H1 (cell line): ENCODE measurements around the gene SRCIN1. TPM values are rescaled to one million over a fixed set of nuclear protein-coding genes. Genes with fewer than 3 reads are reported as not detected.

Source experiments
- BACH1 ChIP-seq: IDR thresholded peaks from 2 replicates; pipeline ENCODE4 v1.6.1; 2012; ENCODE audit warnings: low read length, improper control_type of control experiment
- BRCA1 ChIP-seq: IDR thresholded peaks from 2 replicates; pipeline ENCODE4 v1.6.1; 2012; ENCODE audit warnings: low read depth, low read length, improper control_type of control experiment
- CBX8 ChIP-seq: fragments of 300-800, 300-1000 bp; sonication (generic); IDR thresholded peaks from 2 replicates; pipeline ENCODE4 v1.7.1; 2016; ENCODE audit warnings: low read depth, low read length, borderline replicate concordance
- CREB1 ChIP-seq: IDR thresholded peaks from 2 replicates; pipeline ENCODE4 v1.6.1; 2012; ENCODE audit warnings: inconsistent platforms
- CTBP2 ChIP-seq: IDR thresholded peaks from 2 replicates; pipeline ENCODE4 v1.7.0; 2011; ENCODE audit warnings: borderline replicate concordance, mild to moderate bottlenecking, moderate library complexity, mixed read lengths, low read length; ENCODE audit not compliant: insufficient read depth, insufficient read length
- CTCF ChIP-seq, 3 experiments: IDR thresholded peaks; 1 replicate in 2 of 3; 2 replicates in 1 of 3; pipeline versions ENCODE4 v1.5.1 to v1.6.1; 2011; ENCODE audit warnings: low read length in 3 of 3, mild to moderate bottlenecking in 3 of 3, inconsistent platforms in 2 of 3, low read depth in 1 of 3, moderate library complexity in 1 of 3; ENCODE audit not compliant: insufficient read depth in 1 of 3; ENCODE audit errors: control extremely low read depth in 1 of 3
- EGR1 ChIP-seq: IDR thresholded peaks from 2 replicates; pipeline ENCODE4 v1.6.1; 2011; ENCODE audit warnings: low read depth, low read length, borderline replicate concordance
- EZH2 ChIP-seq: fragments of 200-600 bp; sonication (generic); IDR thresholded peaks from 2 replicates; pipeline ENCODE4 v1.7.1; 2012; ENCODE audit warnings: low read depth, mild to moderate bottlenecking, moderate library complexity, low read length, inconsistent platforms; ENCODE audit not compliant: severe bottlenecking
- FOSL1 ChIP-seq: IDR thresholded peaks from 2 replicates; pipeline ENCODE4 v1.6.1; 2011; ENCODE audit warnings: mild to moderate bottlenecking, low read depth, low read length, moderate library complexity; ENCODE audit not compliant: insufficient read depth
- KDM1A ChIP-seq: fragments of 200-600, 300-600 bp; sonication (generic); IDR thresholded peaks from 2 replicates; pipeline ENCODE4 v1.7.1; 2016; ENCODE audit warnings: mild to moderate bottlenecking, low read length, borderline replicate concordance
- RFX5 ChIP-seq: IDR thresholded peaks from 2 replicates; pipeline ENCODE4 v1.6.1; 2011; ENCODE audit warnings: low read depth, low read length, improper control_type of control experiment, borderline replicate concordance
- RXRA ChIP-seq: IDR thresholded peaks from 2 replicates; pipeline ENCODE4 v1.6.1; 2011; ENCODE audit warnings: low read depth, mild to moderate bottlenecking, low read length, moderate library complexity; ENCODE audit not compliant: insufficient read depth
- SIN3A ChIP-seq, 2 experiments: IDR thresholded peaks in 1 of 2; conservative IDR thresholded peaks in 1 of 2; 2 replicates each; pipeline ENCODE4 v1.6.1; 2011 to 2012; ENCODE audit warnings: low read length in 2 of 2, improper control_type of control experiment in 1 of 2, low read depth in 1 of 2, mild to moderate bottlenecking in 1 of 2
- SP1 ChIP-seq: IDR thresholded peaks from 2 replicates; pipeline ENCODE4 v1.6.1; 2011; ENCODE audit warnings: low read depth, low read length
- SRF ChIP-seq: IDR thresholded peaks from 2 replicates; pipeline ENCODE4 v1.6.1; 2011; ENCODE audit warnings: mild to moderate bottlenecking, low read depth, low read length, moderate library complexity
- SUZ12 ChIP-seq: fragments of 200-600 bp; sonication (generic); IDR thresholded peaks from 2 replicates; pipeline ENCODE4 v1.6.1; 2012; ENCODE audit warnings: mild to moderate bottlenecking, inconsistent platforms, low read length, moderate library complexity, mixed read lengths
- TBP ChIP-seq: IDR thresholded peaks from 2 replicates; pipeline ENCODE4 v1.6.1; 2011; ENCODE audit warnings: low read depth, low read length, improper control_type of control experiment
- USF2 ChIP-seq: IDR thresholded peaks from 2 replicates; pipeline ENCODE4 v1.6.1; 2011; ENCODE audit warnings: low read length, improper control_type of control experiment
- YY1 ChIP-seq: IDR thresholded peaks from 2 replicates; pipeline ENCODE4 v1.6.1; 2011; ENCODE audit warnings: low read depth, mild to moderate bottlenecking, low read length
- polyA plus RNA-seq, 7 experiments: library from polyadenylated mRNA; depleted of rRNA in 3 of 7; stranded (reverse) in 5 of 7; unstranded in 2 of 7; fragments of >200 nt in 5 of 7; fragments of 200-250 nt in 2 of 7; gene quantifications; 1 replicate in 5 of 7; 2 replicates in 1 of 7; 4 replicates in 1 of 7; pipeline versions ENCODE4 v1.2.1 to v1.2.3, GENCODE V29; 2011 to 2013; ENCODE audit warnings: missing spikeins in 2 of 7, mixed read lengths in 2 of 7
- total RNA-seq: library from RNA; stranded (reverse); fragmentation: NEBNext Ultra II Directional; extraction: Animal tissue kit (Norgen Biotek cat#: 25700); gene quantifications from 2 replicates; pipeline ENCODE4 v1.2.1, GENCODE V29; 2021

SRCIN1 gene
- total and polyA plus RNA-seq, 2 of the 8 experiments (the other 6 are each of a cell fraction or from before 2014, with no cell fraction given) = 2.8 to 3.8 TPM

GRCh38 chr17:38601539-38602351, 4.0 kb downstream of the SRCIN1 start (continued):
- TF ChIP-seq EZH2 (no peak), SUZ12 (peak; percentile 40; the same call in 1 of the 2 replicates), CBX8 (no peak), BRCA1 (no peak), EGR1 (0 out of 2 replicates have a peak, but pooled peaks have one; percentile 3), SRF (no peak), SIN3A (conservative IDR thresholded peaks at IDR 0.05 in 1 of 2, IDR thresholded peaks at IDR 0.05 in 1 of 2; ENCODE audit: low read depth in 1 of 2, low read length in 2 of 2) (peak in 1 of 2 experiments; percentile 57; a peak in 1 of 4 replicates), CTBP2 (peak; percentile 43), RXRA (no peak), BACH1 (no peak), SP1 (no peak), TBP (no peak), USF2 (no peak), RFX5 (no peak), CREB1 (peak; percentile 8; the same call in 1 of the 2 replicates), FOSL1 (no peak), CTCF (IDR thresholded peaks at IDR 0.05; ENCODE audit: control extremely low read depth in 1 of 3, insufficient read depth in 1 of 3, low read depth in 1 of 3, low read length in 3 of 3) (no peak), KDM1A (peak; percentile 71; the same call in 1 of the 2 replicates), YY1 (no peak)
